Smooth muscle cell (in vitro differentiated cells): ENCODE results near the gene BCKDK. TPM values are rescaled to one million over a fixed set of nuclear protein-coding genes. Genes with fewer than 3 reads are reported as not detected.

Experiments used
- DNase-seq: peaks from one replicate; lab custom pipeline; 2025; ENCODE audit not compliant: unreplicated experiment; lab: John Stamatoyannopoulos, UW
- H2AFZ ChIP-seq: fragments of 200-600 bp; sonication (generic); 2 replicates; pipeline ENCODE4 v1.6.0; 2016; ENCODE audit warnings: antibody characterized with exemption, low read depth, mild to moderate bottlenecking
- H3F3A ChIP-seq: fragments of 200-600 bp; sonication (generic); 2 replicates; pipeline ENCODE4 v1.6.0; 2017; ENCODE audit warnings: antibody characterized with exemption, low read depth
- H3K27ac ChIP-seq: fragments of 200-600 bp; sonication (generic); 2 replicates; pipeline ENCODE4 v1.5.1; 2016; ENCODE audit warnings: low read depth, mild to moderate bottlenecking
- H3K27me3 ChIP-seq: fragments of 200-600 bp; sonication (generic); 2 replicates; pipeline ENCODE4 v1.6.1; 2016; ENCODE audit warnings: low read depth, mild to moderate bottlenecking
- H3K36me3 ChIP-seq: fragments of 200-600 bp; sonication (generic); 2 replicates; pipeline ENCODE4 v1.5.1; 2016; ENCODE audit warnings: low read depth
- H3K4me1 ChIP-seq: fragments of 200-600 bp; sonication (generic); 2 replicates; pipeline ENCODE4 v1.5.1; 2016; ENCODE audit warnings: low read depth
- H3K4me2 ChIP-seq: fragments of 200-600 bp; sonication (generic); 2 replicates; pipeline ENCODE4 v1.6.0; 2016; ENCODE audit warnings: mild to moderate bottlenecking
- H3K4me3 ChIP-seq: fragments of 200-600 bp; sonication (generic); 2 replicates; pipeline ENCODE4 v1.5.1; 2016; ENCODE audit warnings: mild to moderate bottlenecking
- H3K79me2 ChIP-seq: fragments of 200-600 bp; sonication (generic); 2 replicates; pipeline ENCODE4 v1.6.0; 2016; ENCODE audit warnings: low read depth, mild to moderate bottlenecking
- H3K9ac ChIP-seq: fragments of 200-600 bp; sonication (generic); 2 replicates; pipeline ENCODE4 v1.6.0; 2016; ENCODE audit warnings: low read depth
- H3K9me3 ChIP-seq: fragments of 200-600 bp; sonication (generic); replicated peaks from 2 replicates; pipeline ENCODE4 v1.5.1; 2016; ENCODE audit warnings: low read depth
- H4K20me1 ChIP-seq: fragments of 200-600 bp; sonication (generic); 2 replicates; pipeline ENCODE4 v1.6.0; 2016; ENCODE audit warnings: low read depth
- WGBS: methylation state at CpG from one replicate; pipeline ENCODE4 v1.1.7; 2016; ENCODE audit warnings: low lambda C conversion rate; 5-methylcytosine and 5-hydroxymethylcytosine counted together
- polyA plus RNA-seq: library from polyadenylated mRNA; unstranded; fragments of >200 nt; fragmentation: Nextera tagmentation; extraction: Ambion mirVana; gene quantifications from 2 replicates; pipeline ENCODE4 v1.2.1, GENCODE V29; 2016
- total RNA-seq: library from RNA; depleted of rRNA; stranded (reverse); fragments of >200 nt; gene quantifications from 2 replicates; pipeline ENCODE4 v1.2.3, GENCODE V29; 2014
- TF ChIP-seq, protein P1 (sequence below): fragments of 200-600 bp; sonication (generic); IDR thresholded peaks from 2 replicates; pipeline ENCODE4 v1.5.1; 2017; ENCODE audit warnings: borderline replicate concordance, mild to moderate bottlenecking, antibody characterized with exemption; ENCODE audit not compliant: insufficient read depth, poor library complexity, severe bottlenecking

BCKDK gene
- total and polyA plus RNA-seq, 2 experiments from 2014 or later: 40.5 to 82.6 TPM

DNA sequence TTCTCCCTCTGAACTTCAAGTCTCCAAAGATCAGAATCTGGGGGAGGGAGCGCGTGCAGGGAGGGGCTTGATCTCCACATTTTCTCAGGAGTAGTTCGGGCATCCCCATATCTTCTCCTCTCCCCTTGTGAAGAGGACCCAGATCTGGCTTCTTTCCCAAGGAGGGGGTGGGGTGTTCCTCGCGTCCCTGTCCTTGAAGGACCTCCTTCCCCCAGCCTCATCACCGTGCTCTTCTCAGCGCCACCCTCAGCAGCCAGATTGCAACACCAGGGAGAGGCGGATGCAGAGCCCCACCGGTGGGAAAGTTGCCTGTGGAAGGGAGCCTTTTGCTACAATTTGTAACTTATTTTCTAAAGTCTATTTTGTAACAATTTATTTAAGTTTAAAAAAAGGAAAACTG lies 25.1 kb upstream of the BCKDK start:
- Histone ChIP-seq H3F3A (no peaks in the 10 kb centered on the region), H3K4me2 (no peak overlapping the region), H3K79me2 (peaks cover 12% of the 10 kb centered on the region), H3K9ac (no peak overlapping the region), H3K36me3 (no peaks in the 10 kb centered on the region), H3K9me3 (no peaks in the 10 kb centered on the region), H3K27me3 (no peaks in the 10 kb centered on the region), H3K4me1 (no peaks in the 10 kb centered on the region), H2AFZ (no peak overlapping the region), H3K4me3 (no peak overlapping the region), H4K20me1 (peaks cover 31% of the 10 kb centered on the region), H3K27ac (no peak overlapping the region)
- TF ChIP-seq, protein P1, sequence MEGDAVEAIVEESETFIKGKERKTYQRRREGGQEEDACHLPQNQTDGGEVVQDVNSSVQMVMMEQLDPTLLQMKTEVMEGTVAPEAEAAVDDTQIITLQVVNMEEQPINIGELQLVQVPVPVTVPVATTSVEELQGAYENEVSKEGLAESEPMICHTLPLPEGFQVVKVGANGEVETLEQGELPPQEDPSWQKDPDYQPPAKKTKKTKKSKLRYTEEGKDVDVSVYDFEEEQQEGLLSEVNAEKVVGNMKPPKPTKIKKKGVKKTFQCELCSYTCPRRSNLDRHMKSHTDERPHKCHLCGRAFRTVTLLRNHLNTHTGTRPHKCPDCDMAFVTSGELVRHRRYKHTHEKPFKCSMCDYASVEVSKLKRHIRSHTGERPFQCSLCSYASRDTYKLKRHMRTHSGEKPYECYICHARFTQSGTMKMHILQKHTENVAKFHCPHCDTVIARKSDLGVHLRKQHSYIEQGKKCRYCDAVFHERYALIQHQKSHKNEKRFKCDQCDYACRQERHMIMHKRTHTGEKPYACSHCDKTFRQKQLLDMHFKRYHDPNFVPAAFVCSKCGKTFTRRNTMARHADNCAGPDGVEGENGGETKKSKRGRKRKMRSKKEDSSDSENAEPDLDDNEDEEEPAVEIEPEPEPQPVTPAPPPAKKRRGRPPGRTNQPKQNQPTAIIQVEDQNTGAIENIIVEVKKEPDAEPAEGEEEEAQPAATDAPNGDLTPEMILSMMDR: no peak
- 89% methylated on average over 9 of the region's 9 CpGs for WGBS
- DNase-seq: no peak

- no peaks in the 10 kb centered on the region for H3K36me3 ChIP-seq
- 71% methylated on average over 5 of the region's 5 CpGs for WGBS
- DNase-seq: no peak
Measured at GRCh38 chr16:31083556-31083955, 24.6 kb upstream of the BCKDK start.

DNA sequence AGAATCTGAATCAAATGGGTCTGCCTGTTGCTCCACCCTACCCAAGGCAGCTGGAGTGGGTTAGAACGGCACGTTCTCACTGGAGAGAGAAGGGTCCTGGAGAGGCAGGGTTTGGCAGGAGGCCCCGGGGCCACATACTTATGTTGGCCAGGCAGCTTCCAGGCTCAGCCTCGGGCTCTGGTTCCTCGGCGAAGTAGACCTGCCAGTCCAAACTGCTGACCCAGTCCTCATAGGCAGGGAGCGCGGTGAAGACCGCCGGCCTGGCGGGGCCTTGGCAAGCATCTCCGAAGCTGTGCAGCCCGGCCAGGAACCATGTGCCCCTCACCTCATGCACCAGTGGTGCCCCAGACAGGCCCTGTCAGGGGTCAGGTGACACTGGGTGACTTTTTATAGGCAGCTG lies 24.2 kb upstream of the BCKDK start:
- Histone ChIP-seq H3K9me3 (no peaks in the 10 kb centered on the region), H3K27ac (no peak overlapping the region), H3K4me2 (no peak overlapping the region), H3K79me2 (peaks cover 12% of the 10 kb centered on the region), H3K9ac (no peak overlapping the region), H3K4me1 (no peaks in the 10 kb centered on the region), H3K36me3 (no peaks in the 10 kb centered on the region), H2AFZ (no peak overlapping the region), H4K20me1 (peaks cover 39% of the 10 kb centered on the region), H3K27me3 (no peaks in the 10 kb centered on the region), H3K4me3 (no peak overlapping the region), H3F3A (no peaks in the 10 kb centered on the region)
- DNase-seq: no peak
- TF ChIP-seq, protein P1: no peak
- WGBS: 98% methylated on average over 13 of the region's 13 CpGs

More at GRCh38 chr16:31083556-31083955, 24.6 kb upstream of the BCKDK start:
- H3F3A ChIP-seq: no peaks in the 10 kb centered on the region
- H3K9me3 ChIP-seq: no peaks in the 10 kb centered on the region
- H3K4me1 ChIP-seq: no peaks in the 10 kb centered on the region
- no peak overlapping the region for H3K4me3 ChIP-seq
- H3K79me2 ChIP-seq: peaks cover 12% of the 10 kb centered on the region
- no peak overlapping the region for H3K9ac ChIP-seq
- no peaks in the 10 kb centered on the region for H3K27me3 ChIP-seq
- H2AFZ ChIP-seq: no peak overlapping the region
- no peak overlapping the region for H3K27ac ChIP-seq
- TF ChIP-seq, protein P1: no peak
- H4K20me1 ChIP-seq: peaks cover 36% of the 10 kb centered on the region
- no peak overlapping the region for H3K4me2 ChIP-seq

GRCh38 chr16:31084584-31085302 lies 23.4 kb upstream of the BCKDK start:
- H3K9me3 ChIP-seq: no peaks in the 10 kb centered on the region
- no peaks in the 10 kb centered on the region for H3F3A ChIP-seq
- TF ChIP-seq, protein P1: no peak
- no peaks in the 10 kb centered on the region for H3K4me1 ChIP-seq
- H3K9ac ChIP-seq: no peak overlapping the region
- H3K27ac ChIP-seq: no peak overlapping the region
- H2AFZ ChIP-seq: no peak overlapping the region
- H3K4me2 ChIP-seq: no peak overlapping the region
- no peaks in the 10 kb centered on the region for H3K27me3 ChIP-seq
- no peaks in the 10 kb centered on the region for H3K36me3 ChIP-seq
- H3K4me3 ChIP-seq: no peak overlapping the region
- peaks cover 47% of the 10 kb centered on the region for H4K20me1 ChIP-seq
- H3K79me2 ChIP-seq: peaks cover 18% of the 10 kb centered on the region
- WGBS: 90% methylated on average over 16 of the region's 16 CpGs
- no peak for DNase-seq
